A673 (cell line): ENCODE data around the gene RTRAF. TPM values are rescaled to one million over a fixed set of nuclear protein-coding genes. Genes with fewer than 3 reads are reported as not detected.

ENCODE experiments used
- BruUV-seq: library from RNA; stranded (reverse); fragments of 400-500 nt; replicated peaks from 2 replicates; lab custom pipeline; 2021; lab: Mats Ljungman, UMichigan
- CTCF ChIA-PET: fragments of 300-600 bp; sonication (Branson Sonifier 250); formaldehyde crosslinking; loops from one replicate; lab custom pipeline; 2022; ENCODE audit warnings: antibody characterized with exemption; lab: Charles Lee
- POLR2A ChIA-PET: fragments of 300-600 bp; sonication (Branson Sonifier 250); formaldehyde crosslinking; loops from one replicate; lab custom pipeline; 2022; ENCODE audit warnings: antibody characterized with exemption; ENCODE audit not compliant: low non-redundant PET; lab: Charles Lee
- DNase-seq: peaks from one replicate; pipeline ENCODE4 v3.0.0-alpha.2; 2015; ENCODE audit warnings: low spot score
- H3K27ac ChIP-seq: fragments of 200-600 bp; sonication (generic); 2 replicates; pipeline ENCODE4 v1.5.1; 2016; ENCODE audit warnings: mixed run types, low read depth, mild to moderate bottlenecking, mixed read lengths, antibody characterized with exemption, low read length; ENCODE audit not compliant: poor library complexity, severe bottlenecking
- H3K27me3 ChIP-seq: fragments of 200-600 bp; sonication (generic); replicated peaks from 2 replicates; pipeline ENCODE4 v1.6.1; 2017; ENCODE audit warnings: mixed run types, low read depth, mild to moderate bottlenecking, mixed read lengths, antibody characterized with exemption, low read length; ENCODE audit not compliant: insufficient read depth, poor library complexity
- H3K36me3 ChIP-seq: fragments of 200-600 bp; sonication (generic); 2 replicates; pipeline ENCODE4 v1.6.1; 2016; ENCODE audit warnings: mixed run types, mild to moderate bottlenecking, mixed read lengths, antibody characterized with exemption, low read length; ENCODE audit not compliant: insufficient read depth, poor library complexity, severe bottlenecking
- H3K4me1 ChIP-seq: fragments of 200-600 bp; sonication (generic); 2 replicates; pipeline ENCODE4 v1.6.1; 2017; ENCODE audit warnings: mixed run types, mild to moderate bottlenecking, mixed read lengths, antibody characterized with exemption, low read length; ENCODE audit not compliant: insufficient read depth, poor library complexity, severe bottlenecking
- H3K4me3 ChIP-seq: fragments of 200-600 bp; sonication (generic); 2 replicates; pipeline ENCODE4 v1.5.1; 2016; ENCODE audit warnings: low read depth, mixed run types, mild to moderate bottlenecking, mixed read lengths, low read length; ENCODE audit not compliant: poor library complexity, severe bottlenecking
- H3K9me3 ChIP-seq: fragments of 200-600 bp; sonication (generic); 2 replicates; pipeline ENCODE4 v1.6.1; 2016; ENCODE audit warnings: mixed run types, low read depth, mild to moderate bottlenecking, mixed read lengths, antibody characterized with exemption, low read length; ENCODE audit not compliant: poor library complexity, severe bottlenecking
- EZH2 ChIP-seq: fragments of 200-600 bp; sonication (generic); IDR thresholded peaks from 2 replicates; pipeline ENCODE4 v1.6.1; 2017; ENCODE audit warnings: borderline replicate concordance, low read depth, mild to moderate bottlenecking, mixed read lengths, antibody characterized with exemption, low read length; ENCODE audit not compliant: poor library complexity, severe bottlenecking
- intact Hi-C: fragments of 100-400 bp; cut with micrococcal nuclease; formaldehyde crosslinking; loops from one replicate; pipeline ENCODE4 v1.10.0; 2022; ENCODE audit not compliant: unreplicated experiment
- total RNA-seq: library from RNA; stranded (reverse); gene quantifications from 2 replicates; pipeline ENCODE4 v1.2.3, GENCODE V29; 2021
- TF ChIP-seq, protein P1 (sequence below): fragments of 300-800, 200-600 bp; sonication (generic); conservative IDR thresholded peaks from 2 replicates; pipeline ENCODE4 v1.5.1; 2017; ENCODE audit warnings: low read depth, mild to moderate bottlenecking, antibody characterized with exemption, low read length, moderate library complexity, mixed read lengths

RTRAF gene
- total RNA-seq, 1 experiment from 2014 or later, result 267 TPM

DNA sequence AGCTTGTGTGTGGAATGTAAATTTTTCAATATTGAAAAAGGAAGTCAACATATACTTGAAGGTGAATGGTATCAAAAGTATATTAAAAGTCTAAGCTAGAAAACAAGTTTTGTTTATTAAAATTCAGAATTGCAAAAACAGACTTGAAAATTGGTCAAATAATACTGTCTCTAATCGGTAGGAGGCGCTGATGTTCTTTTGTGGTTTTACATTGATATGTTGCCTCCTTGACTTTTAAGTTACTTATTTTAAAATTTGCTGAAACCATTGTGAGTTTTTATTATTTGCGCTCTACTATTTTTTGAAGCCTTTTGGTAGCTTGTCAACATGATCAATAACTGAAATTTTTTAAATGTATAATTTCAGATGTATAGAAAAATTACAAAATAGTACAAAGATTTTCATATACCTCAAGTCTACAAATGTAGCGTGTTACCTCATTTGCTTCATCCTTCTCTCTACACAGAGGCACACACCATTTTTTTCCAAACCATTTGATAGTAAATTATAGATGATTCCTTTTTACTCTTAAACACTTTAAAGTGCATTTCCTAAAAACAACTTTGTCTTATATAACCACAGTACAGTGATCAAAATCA, 6.9 kb downstream of the RTRAF start:
- no peak overlapping the region for H3K4me3 ChIP-seq
- peaks cover 5% of the 10 kb centered on the region for H3K4me1 ChIP-seq
- ChIA-PET POLR2A (no interaction called here), CTCF (no interaction called here)
- BruUV-seq, result no TSS peak
- H3K27ac ChIP-seq, result no peak overlapping the region
- intact Hi-C loops, result loop anchor here (2.0 to 10.0 kb wide), 2 partner anchors 135 to 279 kb away; no protein-coding TSS in a partner anchor
- TF ChIP-seq, protein P1, sequence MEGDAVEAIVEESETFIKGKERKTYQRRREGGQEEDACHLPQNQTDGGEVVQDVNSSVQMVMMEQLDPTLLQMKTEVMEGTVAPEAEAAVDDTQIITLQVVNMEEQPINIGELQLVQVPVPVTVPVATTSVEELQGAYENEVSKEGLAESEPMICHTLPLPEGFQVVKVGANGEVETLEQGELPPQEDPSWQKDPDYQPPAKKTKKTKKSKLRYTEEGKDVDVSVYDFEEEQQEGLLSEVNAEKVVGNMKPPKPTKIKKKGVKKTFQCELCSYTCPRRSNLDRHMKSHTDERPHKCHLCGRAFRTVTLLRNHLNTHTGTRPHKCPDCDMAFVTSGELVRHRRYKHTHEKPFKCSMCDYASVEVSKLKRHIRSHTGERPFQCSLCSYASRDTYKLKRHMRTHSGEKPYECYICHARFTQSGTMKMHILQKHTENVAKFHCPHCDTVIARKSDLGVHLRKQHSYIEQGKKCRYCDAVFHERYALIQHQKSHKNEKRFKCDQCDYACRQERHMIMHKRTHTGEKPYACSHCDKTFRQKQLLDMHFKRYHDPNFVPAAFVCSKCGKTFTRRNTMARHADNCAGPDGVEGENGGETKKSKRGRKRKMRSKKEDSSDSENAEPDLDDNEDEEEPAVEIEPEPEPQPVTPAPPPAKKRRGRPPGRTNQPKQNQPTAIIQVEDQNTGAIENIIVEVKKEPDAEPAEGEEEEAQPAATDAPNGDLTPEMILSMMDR, result peak; percentile 80
- TF ChIP-seq EZH2, result no peak
- H3K9me3 ChIP-seq, result no peaks in the 10 kb centered on the region
- H3K27me3 ChIP-seq, result no peaks in the 10 kb centered on the region
- peaks cover 77% of the 10 kb centered on the region for H3K36me3 ChIP-seq
- peak; percentile 53 for DNase-seq

DNA sequence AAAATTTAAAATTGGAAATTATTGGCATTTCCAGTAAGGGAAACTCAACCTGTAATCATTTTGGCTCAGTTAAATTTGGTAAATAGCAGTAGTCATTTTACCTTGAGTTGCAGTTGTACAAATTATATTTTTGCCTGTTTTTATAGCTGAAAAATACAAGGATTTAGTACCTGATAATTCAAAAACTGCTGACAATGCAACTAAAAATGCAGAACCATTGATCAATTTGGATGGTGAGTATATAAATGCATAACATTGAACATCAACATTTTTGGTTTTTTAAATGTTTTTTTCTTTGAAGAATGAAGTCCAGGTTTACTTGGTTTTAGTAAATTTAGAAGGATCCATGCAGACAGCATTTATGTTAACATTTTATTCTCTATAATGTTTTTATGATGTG, 9.0 kb downstream of the RTRAF start:
- BruUV-seq, result no TSS peak
- H3K9me3 ChIP-seq, result no peaks in the 10 kb centered on the region
- CTCF ChIA-PET, result no interaction called here
- H3K36me3 ChIP-seq, result peaks cover 79% of the 10 kb centered on the region
- H3K27ac ChIP-seq, result no peak overlapping the region
- intact Hi-C loops, result loop anchor here (10.0 kb wide), 1 partner anchor 276 kb away; no protein-coding TSS in a partner anchor
- TF ChIP-seq, protein P1, result no peak
- no peak for TF ChIP-seq EZH2
- no peaks in the 10 kb centered on the region for H3K27me3 ChIP-seq
- POLR2A ChIA-PET, result no interaction called here
- DNase-seq, result no peak
- H3K4me3 ChIP-seq, result no peak overlapping the region
- H3K4me1 ChIP-seq, result peaks cover 5% of the 10 kb centered on the region

DNA sequence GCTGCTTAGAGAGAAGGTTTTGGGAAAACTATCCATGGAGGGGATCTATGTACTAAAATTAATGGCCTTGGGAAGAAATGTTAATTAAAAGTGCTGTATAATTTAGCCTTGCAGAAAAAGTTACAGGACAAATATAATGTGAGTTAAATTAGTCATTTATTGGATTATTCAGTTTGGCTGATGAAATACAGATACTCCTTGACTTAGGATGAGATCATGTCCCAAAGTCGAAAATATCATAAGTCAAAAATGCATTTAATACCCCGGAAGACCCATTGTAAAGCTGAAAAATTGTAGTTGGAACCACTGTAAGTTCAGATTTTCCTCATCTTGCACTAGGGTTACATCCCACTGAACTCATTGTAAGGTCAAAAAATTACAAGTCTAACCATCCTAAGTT, 9.7 kb downstream of the RTRAF start:
- intact Hi-C loops, result loop anchor here (10.0 kb wide), 1 partner anchor 276 kb away; no protein-coding TSS in a partner anchor
- CTCF ChIA-PET, result no interaction called here

More for the DNA sequence above, 9.7 kb downstream of the RTRAF start:
- no peak for TF ChIP-seq EZH2
- TF ChIP-seq, protein P1, result no peak
- Histone ChIP-seq H3K27me3 (no peaks in the 10 kb centered on the region), H3K27ac (no peak overlapping the region), H3K9me3 (no peaks in the 10 kb centered on the region), H3K36me3 (peaks cover 79% of the 10 kb centered on the region), H3K4me3 (no peak overlapping the region), H3K4me1 (peaks cover 5% of the 10 kb centered on the region)
- no peak for DNase-seq
- BruUV-seq, result no TSS peak
- POLR2A ChIA-PET, result no interaction called here
